Panc1 (cell line): Measurements from ENCODE around the gene ANKH.

Source experiments
- CTCF ChIP-seq: fragments of 450-650 bp; IDR thresholded peaks from 2 replicates; pipeline ENCODE4 v1.5.1; 2017; ENCODE audit warnings: mild to moderate bottlenecking
- POLR2AphosphoS5 ChIP-seq: IDR thresholded peaks from 2 replicates; pipeline ENCODE4 v1.6.1; 2012; ENCODE audit warnings: mild to moderate bottlenecking, low read depth, low read length, moderate library complexity
- REST ChIP-seq, 2 experiments: IDR thresholded peaks; 2 replicates each; pipeline ENCODE4 v1.6.1; 2011 to 2012; ENCODE audit warnings: low read depth in 2 of 2, control low read depth in 1 of 2, low read length in 1 of 2, mild to moderate bottlenecking in 1 of 2, moderate library complexity in 1 of 2; ENCODE audit not compliant: insufficient read depth in 1 of 2
- SIN3A ChIP-seq: IDR thresholded peaks from 2 replicates; pipeline ENCODE4 v1.6.1; 2012; ENCODE audit warnings: low read depth, mild to moderate bottlenecking, low read length, moderate library complexity, borderline replicate concordance; ENCODE audit not compliant: insufficient read depth
- TCF7L2 ChIP-seq: IDR thresholded peaks from 2 replicates; pipeline ENCODE4 v1.6.1; 2011; ENCODE audit warnings: mild to moderate bottlenecking, low read depth, low read length, inconsistent platforms

DNA sequence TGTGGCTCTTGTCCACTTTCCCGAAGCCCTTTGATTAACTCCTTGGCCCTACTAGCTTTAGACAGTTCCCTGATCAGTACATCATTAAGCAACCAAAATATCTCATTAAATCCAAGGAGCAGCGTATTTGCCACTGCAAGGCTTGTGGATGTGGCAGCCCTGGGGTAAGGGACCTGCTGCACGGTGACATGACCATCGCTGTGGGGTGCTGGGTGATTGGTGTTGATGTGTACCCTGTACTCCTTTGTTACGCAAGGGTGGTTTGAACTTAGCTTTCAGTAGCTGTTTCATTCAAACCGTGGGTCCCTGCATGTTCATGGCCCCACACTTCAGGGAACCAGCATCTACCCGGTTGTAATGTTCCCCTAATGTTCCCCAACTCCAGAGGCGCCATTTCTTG, 166.0 kb downstream of the ANKH start:
- no peak for TF ChIP-seq CTCF
- no peak for TF ChIP-seq POLR2AphosphoS5
- no peak for TF ChIP-seq TCF7L2
- no peak for TF ChIP-seq SIN3A
- no peak for TF ChIP-seq REST (IDR thresholded peaks at IDR 0.05; ENCODE audit: insufficient read depth in 1 of 2, low read depth in 2 of 2, low read length in 1 of 2)
